ENCODE results near the gene BMP7.

BMP7 gene

DNA sequence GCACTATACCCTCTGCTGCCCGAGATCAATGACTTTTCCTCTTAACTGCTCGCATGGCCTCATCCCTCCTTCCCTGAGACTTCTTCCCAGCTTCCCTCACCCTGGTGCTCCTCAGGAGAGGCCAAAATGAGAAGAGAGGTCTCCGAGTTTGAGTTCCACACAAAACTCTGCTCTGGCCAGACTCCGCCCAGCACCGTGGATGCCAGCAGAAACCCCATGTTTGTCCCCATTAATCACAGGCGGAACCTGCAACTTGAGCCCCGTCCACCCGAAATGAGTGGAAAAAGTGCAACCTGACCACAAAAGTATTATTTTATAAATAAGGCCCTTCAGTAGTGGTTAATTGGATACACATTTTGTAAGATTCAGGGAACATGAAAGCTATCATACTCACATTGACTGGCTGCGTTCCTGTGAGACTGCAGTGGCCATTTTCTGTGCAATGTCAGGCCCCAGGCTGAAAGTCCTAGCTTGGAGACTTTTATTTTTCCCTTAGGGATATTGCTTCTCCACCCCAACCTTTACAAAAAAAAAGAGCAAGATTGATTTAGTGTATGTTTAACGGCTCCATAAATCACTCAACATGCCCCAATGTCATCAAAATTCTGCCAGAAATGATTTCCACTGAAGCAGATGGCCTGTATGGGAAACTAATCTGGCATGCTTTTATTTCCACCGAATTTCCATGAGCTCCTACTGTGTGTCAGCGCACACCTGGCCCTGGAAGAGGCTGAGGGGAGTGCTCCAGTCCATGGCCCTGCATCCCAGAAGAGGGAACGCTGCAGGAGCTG, 134.6 kb downstream of the BMP7 start:
- FAIRE-seq, result no peak
- DNase-seq (ENCODE audit: insufficient read length, low spot score), result no peak
- TF ChIP-seq, protein P1, sequence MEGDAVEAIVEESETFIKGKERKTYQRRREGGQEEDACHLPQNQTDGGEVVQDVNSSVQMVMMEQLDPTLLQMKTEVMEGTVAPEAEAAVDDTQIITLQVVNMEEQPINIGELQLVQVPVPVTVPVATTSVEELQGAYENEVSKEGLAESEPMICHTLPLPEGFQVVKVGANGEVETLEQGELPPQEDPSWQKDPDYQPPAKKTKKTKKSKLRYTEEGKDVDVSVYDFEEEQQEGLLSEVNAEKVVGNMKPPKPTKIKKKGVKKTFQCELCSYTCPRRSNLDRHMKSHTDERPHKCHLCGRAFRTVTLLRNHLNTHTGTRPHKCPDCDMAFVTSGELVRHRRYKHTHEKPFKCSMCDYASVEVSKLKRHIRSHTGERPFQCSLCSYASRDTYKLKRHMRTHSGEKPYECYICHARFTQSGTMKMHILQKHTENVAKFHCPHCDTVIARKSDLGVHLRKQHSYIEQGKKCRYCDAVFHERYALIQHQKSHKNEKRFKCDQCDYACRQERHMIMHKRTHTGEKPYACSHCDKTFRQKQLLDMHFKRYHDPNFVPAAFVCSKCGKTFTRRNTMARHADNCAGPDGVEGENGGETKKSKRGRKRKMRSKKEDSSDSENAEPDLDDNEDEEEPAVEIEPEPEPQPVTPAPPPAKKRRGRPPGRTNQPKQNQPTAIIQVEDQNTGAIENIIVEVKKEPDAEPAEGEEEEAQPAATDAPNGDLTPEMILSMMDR (IDR thresholded peaks at IDR 0.05; ENCODE audit: insufficient read depth, missing control alignments), result no peak

DNA sequence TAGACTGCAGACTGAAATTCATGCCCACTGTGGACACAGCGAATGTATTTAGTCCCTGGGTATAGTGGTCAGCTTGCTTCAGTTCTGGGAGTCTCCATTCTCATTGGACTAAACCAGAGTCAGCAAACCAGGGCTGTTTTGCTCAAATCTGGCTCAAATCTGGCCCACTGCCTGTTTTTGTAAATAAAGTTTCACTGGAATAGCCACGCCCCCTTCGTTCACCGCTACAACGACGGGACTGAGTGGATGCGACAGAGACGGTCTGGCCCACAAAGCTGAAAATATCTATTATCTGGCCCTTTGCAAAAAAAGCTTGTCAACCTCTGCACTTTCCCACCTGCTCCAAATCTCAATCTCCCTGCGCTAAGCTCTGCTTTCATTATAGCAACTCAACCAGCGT, 135.4 kb downstream of the BMP7 start:
- TF ChIP-seq, protein P1 (IDR thresholded peaks at IDR 0.05; ENCODE audit: insufficient read depth, missing control alignments), result no peak
- FAIRE-seq (no peak), DNase-seq (ENCODE audit: insufficient read length, low spot score) (no peak)

DNA sequence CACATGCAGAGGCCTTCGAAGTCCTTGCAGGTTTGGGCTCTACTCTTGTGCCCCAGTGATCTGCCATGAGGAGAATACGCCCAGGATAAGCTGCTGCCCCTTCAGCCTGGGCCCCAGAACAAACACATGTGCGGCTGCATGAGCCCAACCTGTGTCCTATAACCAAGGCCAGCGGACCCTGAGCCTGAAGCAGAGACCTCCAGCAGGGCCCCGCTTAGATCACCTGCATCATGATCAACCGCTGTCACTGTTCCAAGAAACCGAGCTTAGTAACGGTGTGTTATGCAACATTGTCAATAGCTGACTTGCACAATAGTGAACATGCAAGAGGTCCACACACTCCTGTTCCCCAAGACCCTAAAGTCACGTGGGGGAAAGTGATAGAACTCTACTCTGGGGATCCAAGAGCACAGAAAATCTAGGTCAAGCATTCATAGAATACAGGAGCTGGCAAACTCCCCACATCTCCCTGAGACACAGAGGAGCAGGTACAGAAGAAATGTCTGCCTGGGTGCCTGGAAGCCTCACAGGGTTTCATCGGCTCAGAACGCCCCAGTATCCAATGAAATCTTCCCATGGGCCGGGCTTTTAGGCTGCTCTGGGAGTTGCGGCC, 136.2 kb downstream of the BMP7 start:
- DNase-seq (ENCODE audit: insufficient read length, low spot score), result no peak
- FAIRE-seq, result no peak
- TF ChIP-seq, protein P1 (IDR thresholded peaks at IDR 0.05; ENCODE audit: insufficient read depth, missing control alignments), result no peak

DNA sequence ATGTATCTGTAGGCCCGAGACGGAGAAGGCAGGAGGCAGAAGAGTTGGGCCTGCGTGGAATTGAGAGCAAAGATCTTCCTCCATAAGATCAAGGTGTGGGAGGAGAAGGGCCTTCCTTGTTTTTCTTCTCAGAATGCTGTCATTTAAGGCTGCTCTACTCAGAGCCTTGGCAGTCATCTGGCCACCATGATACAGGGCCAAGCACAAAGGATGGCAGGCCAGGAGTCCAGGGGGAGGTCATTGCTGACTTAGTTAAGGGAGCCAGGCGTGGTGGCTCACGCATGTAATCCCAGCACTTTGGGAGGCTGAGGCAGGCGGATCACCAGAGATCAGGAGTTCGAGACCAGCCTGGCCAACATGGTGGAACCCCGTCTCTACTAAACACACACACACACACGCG, 137.1 kb downstream of the BMP7 start:
- no peak for FAIRE-seq
- no peak for DNase-seq (ENCODE audit: insufficient read length, low spot score)
- TF ChIP-seq, protein P1 (IDR thresholded peaks at IDR 0.05; ENCODE audit: insufficient read depth, missing control alignments), result no peak

DNA sequence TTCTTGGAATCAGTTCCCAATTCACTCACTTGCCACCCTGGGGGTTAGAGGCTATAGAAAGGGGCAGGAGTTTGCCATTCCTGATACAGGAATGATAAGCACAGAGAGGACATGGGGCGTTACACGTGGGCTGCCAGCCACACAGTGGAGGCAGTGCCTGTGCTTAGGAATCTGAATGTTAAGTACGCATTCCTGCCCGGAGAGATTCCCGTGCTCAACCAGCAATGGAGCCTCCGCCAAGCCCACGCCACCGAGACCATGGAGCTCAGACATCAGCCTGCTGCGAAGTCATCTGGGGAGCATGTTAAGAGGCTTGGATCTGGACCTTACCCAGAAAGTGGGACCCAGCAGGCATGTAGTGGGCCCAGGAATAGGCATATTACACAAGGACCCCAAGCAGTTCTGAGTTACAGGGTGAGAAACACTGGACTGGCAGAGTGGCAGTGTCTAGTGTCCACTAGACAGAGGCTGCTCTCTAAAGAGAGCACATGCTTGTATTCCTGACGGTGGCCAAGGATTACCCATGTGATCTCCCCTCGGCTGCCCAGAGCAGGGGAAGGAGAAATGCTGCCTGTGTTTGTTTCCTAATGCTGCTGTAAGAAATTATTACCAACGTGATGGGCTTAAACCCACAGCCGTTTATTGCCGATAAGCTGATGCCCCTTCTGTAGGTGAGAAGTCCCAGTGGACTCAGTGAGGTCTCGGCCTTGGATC, 138.2 kb downstream of the BMP7 start:
- TF ChIP-seq, protein P1 (IDR thresholded peaks at IDR 0.05; ENCODE audit: insufficient read depth, missing control alignments), result no peak
- DNase-seq (ENCODE audit: insufficient read length, low spot score) (no peak), FAIRE-seq (no peak)

DNA sequence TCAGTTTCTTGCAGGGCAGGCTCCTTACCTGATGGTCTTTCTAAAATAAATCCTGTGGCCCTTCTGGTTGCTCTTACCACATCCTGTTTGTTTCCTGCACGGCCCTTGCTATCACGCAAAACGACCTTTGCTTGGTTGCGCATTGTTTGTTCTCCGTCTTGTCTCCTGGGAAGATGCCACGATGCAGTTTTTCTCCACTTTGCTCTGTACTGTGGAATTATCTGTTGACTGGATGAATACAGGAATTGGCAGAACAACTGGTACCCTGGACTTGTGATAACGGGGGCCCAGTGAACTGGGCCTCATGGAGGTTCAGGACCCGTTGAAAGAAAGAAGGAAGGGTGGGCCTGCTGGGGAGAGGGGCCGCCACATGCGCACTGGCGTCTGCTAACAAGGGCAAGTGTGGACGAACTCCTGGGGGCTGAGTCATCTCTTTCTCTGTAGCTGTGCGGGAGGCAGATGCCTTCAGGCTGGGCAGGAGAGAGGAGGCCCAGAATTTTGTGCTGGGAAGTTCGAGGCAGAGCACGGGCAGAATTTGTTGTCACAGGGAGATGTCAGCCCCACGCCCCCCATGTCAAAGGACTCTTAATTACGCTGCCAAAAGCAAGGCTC, 139.9 kb downstream of the BMP7 start:
- TF ChIP-seq, protein P1 (IDR thresholded peaks at IDR 0.05; ENCODE audit: insufficient read depth, missing control alignments), result no peak
- FAIRE-seq (no peak), DNase-seq (ENCODE audit: insufficient read length, low spot score) (no peak)

Measured in D721Med (cell line).